SU-DHL-6 (cell line): Measurements from ENCODE around the gene NLGN3.

ENCODE experiments used
- H2AFZ ChIP-seq: fragments of 200-600 bp; sonication (generic); 2 replicates; pipeline ENCODE4 v1.6.1; 2014; ENCODE audit warnings: low read depth, mild to moderate bottlenecking, moderate library complexity, mixed read lengths, antibody characterized with exemption, low read length; ENCODE audit not compliant: severe bottlenecking
- H3F3A ChIP-seq: fragments of 200-600 bp; shearing (Covaris generic); 2 replicates; pipeline ENCODE4 v1.6.0; 2016; ENCODE audit warnings: antibody characterized with exemption, mild to moderate bottlenecking; ENCODE audit not compliant: insufficient read depth
- H3K27ac ChIP-seq: fragments of 200-600 bp; sonication (generic); 2 replicates; pipeline ENCODE4 v1.5.1; 2016; ENCODE audit warnings: low read depth, mild to moderate bottlenecking, low read length, moderate library complexity, mixed read lengths
- H3K27me3 ChIP-seq: fragments of 200-600 bp; sonication (generic), shearing (Covaris generic); 2 replicates; pipeline ENCODE4 v1.6.0; 2014; ENCODE audit warnings: mild to moderate bottlenecking, low read length
- H3K36me3 ChIP-seq: fragments of 200-600 bp; sonication (generic); 2 replicates; pipeline ENCODE4 v1.6.1; 2014; ENCODE audit warnings: mild to moderate bottlenecking, low read length, mixed read lengths
- H3K4me2 ChIP-seq: fragments of 300-600, 200-600 bp; shearing (Covaris generic), sonication (generic); 2 replicates; pipeline ENCODE4 v1.6.0; 2014; ENCODE audit warnings: low read length, low read depth, mild to moderate bottlenecking; ENCODE audit not compliant: poor library complexity, severe bottlenecking
- H3K4me3 ChIP-seq: fragments of 200-600 bp; sonication (generic); 2 replicates; pipeline ENCODE4 v1.5.1; 2014; ENCODE audit warnings: antibody characterized with exemption, low read length, mild to moderate bottlenecking, mixed read lengths; ENCODE audit not compliant: insufficient read depth, poor library complexity, severe bottlenecking
- H3K79me2 ChIP-seq: fragments of 200-600 bp; sonication (generic); 2 replicates; pipeline ENCODE4 v1.6.1; 2014; ENCODE audit warnings: mild to moderate bottlenecking, low read length, moderate library complexity; ENCODE audit not compliant: insufficient read depth
- H3K9ac ChIP-seq: fragments of 200-600 bp; sonication (generic); 2 replicates; pipeline ENCODE4 v1.7.0; 2014; ENCODE audit warnings: mild to moderate bottlenecking, low read length
- H3K9me2 ChIP-seq: fragments of 200-600 bp; sonication (generic); replicated peaks from 2 replicates; pipeline ENCODE4 v1.6.1; 2014; ENCODE audit warnings: low read length; ENCODE audit not compliant: insufficient read depth
- H3K9me3 ChIP-seq: fragments of 200-600 bp; sonication (generic); 2 replicates; pipeline ENCODE4 v1.6.1; 2014; ENCODE audit warnings: low read length, mixed read lengths; ENCODE audit not compliant: insufficient read depth
- H4K20me1 ChIP-seq: fragments of 200-600 bp; sonication (generic); 2 replicates; pipeline ENCODE4 v1.6.1; 2014; ENCODE audit warnings: low read depth, mild to moderate bottlenecking, antibody characterized with exemption, low read length, moderate library complexity, mixed read lengths
- EZH2phosphoT487 ChIP-seq: fragments of 200-600 bp; sonication (generic), shearing (Covaris generic); conservative IDR thresholded peaks from 2 replicates; pipeline ENCODE4 v1.6.1; 2018; ENCODE audit warnings: mild to moderate bottlenecking, antibody characterized with exemption, low read length, moderate library complexity, mixed read lengths
- TF ChIP-seq, protein P1 (sequence below): fragments of 200-600 bp; sonication (generic); IDR thresholded peaks from one replicate; pipeline ENCODE4 v1.5.1; 2017; ENCODE audit warnings: antibody characterized with exemption, mild to moderate bottlenecking, low read length, moderate library complexity; ENCODE audit not compliant: insufficient read depth, poor library complexity, severe bottlenecking

Gene NLGN3

DNA sequence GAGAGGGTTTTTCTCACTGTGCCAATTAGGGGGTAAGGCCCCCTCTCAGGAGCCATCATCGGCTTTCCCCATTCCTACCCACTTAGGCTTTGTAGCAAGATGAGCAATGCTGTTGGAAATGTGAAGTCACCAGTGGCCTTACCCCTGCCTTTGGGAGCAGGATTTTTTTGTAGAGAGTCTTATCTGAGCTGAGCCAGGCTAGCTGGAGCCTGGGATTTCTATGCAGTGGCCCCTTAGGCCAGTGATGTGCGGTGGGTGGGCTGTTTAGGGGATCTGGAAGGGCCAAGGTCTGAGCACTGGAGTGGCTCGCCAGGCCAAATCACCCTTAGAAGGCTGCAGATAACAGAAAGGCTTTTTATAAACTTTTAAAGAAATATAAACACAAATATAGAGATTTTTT is 42.3 kb upstream of the NLGN3 start:
- no peak overlapping the region for H3K4me3 ChIP-seq
- H2AFZ ChIP-seq, result no peak overlapping the region
- H3K9ac ChIP-seq, result no peak overlapping the region
- no peak overlapping the region for H3K27ac ChIP-seq
- no peaks in the 10 kb centered on the region for H3F3A ChIP-seq
- no peaks in the 10 kb centered on the region for H3K36me3 ChIP-seq
- H4K20me1 ChIP-seq, result no peaks in the 10 kb centered on the region
- TF ChIP-seq, protein P1, sequence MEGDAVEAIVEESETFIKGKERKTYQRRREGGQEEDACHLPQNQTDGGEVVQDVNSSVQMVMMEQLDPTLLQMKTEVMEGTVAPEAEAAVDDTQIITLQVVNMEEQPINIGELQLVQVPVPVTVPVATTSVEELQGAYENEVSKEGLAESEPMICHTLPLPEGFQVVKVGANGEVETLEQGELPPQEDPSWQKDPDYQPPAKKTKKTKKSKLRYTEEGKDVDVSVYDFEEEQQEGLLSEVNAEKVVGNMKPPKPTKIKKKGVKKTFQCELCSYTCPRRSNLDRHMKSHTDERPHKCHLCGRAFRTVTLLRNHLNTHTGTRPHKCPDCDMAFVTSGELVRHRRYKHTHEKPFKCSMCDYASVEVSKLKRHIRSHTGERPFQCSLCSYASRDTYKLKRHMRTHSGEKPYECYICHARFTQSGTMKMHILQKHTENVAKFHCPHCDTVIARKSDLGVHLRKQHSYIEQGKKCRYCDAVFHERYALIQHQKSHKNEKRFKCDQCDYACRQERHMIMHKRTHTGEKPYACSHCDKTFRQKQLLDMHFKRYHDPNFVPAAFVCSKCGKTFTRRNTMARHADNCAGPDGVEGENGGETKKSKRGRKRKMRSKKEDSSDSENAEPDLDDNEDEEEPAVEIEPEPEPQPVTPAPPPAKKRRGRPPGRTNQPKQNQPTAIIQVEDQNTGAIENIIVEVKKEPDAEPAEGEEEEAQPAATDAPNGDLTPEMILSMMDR, result no peak
- no peak for TF ChIP-seq EZH2phosphoT487
- H3K9me3 ChIP-seq, result no peaks in the 10 kb centered on the region
- H3K79me2 ChIP-seq, result no peaks in the 10 kb centered on the region
- no peaks in the 10 kb centered on the region for H3K27me3 ChIP-seq
- no peak overlapping the region for H3K4me2 ChIP-seq
- H3K9me2 ChIP-seq, result no peaks in the 10 kb centered on the region

DNA sequence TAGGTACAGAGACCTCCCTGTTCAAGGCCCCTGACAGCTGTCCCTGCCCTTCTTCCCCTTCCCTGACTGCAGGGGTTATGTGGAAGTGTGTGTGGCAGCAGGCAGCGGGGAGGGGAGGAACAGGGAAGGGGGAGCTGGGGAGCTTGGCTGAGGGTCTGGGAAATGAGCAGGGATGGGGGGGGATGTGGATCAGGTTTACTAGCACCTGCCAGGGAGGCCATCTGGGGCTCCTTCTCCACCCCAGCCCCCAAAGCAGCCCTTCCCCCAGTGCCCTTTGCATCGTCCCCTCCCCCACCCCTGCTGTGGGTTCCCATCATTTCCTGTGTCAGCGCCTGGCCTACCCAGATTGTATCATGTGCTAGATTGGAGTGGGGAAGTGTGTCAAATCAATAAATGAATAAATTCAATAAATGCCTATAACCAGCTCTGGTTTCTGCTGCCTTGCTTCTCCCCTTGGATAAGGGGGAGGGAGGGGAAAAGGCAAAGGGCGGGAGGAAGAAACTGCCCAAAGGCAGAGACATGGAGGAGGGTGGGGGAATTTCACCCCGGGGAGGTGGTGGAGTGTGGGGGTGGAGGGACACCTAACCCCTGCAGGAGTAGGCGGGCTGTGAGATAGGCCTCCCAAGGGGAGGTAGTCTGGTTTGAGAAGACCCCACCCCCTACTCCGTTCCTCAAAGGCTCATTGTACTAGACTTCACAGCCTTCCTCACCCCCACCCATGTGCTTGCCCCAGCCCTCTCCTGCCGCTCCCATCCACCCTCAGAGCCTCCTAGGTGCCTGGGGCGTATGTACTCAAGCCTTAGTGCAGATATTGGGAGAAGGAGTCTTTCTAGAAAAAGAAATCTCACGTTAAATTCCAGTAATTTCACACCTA is 41.3 kb upstream of the NLGN3 start:
- Histone ChIP-seq H3K27me3 (no peaks in the 10 kb centered on the region), H3K79me2 (no peaks in the 10 kb centered on the region), H3K9ac (no peak overlapping the region), H3K4me2 (peak overlapping the region; percentile 20), H3K27ac (no peak overlapping the region), H3K4me3 (no peak overlapping the region), H3K36me3 (no peaks in the 10 kb centered on the region), H3F3A (no peaks in the 10 kb centered on the region), H4K20me1 (no peaks in the 10 kb centered on the region), H3K9me2 (no peaks in the 10 kb centered on the region), H3K9me3 (no peaks in the 10 kb centered on the region), H2AFZ (no peak overlapping the region)
- no peak for TF ChIP-seq EZH2phosphoT487
- TF ChIP-seq, protein P1, result no peak

DNA sequence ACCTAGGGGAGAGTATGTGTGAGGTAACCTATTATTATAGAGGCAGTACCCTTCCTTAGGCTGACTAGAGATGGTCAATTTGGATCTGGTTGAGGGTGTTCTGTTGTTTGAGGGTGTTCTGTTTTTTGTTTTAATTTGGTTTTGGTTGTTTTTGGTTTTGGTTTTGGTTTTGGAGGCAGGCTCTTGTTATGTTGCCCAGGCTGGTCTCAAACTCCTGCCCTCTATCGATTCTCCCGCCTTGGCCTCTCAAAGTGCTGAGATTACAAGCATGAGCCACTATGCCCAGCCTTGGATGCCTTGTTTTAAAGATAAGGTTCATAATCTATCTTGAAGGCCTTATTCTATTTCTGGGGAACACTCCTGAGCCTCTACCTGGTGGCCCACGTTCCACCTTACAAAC is 39.0 kb upstream of the NLGN3 start:
- peaks cover 4% of the 10 kb centered on the region; the same call in 1 of the 2 replicates for H3K79me2 ChIP-seq
- H3K4me3 ChIP-seq, result no peak overlapping the region
- no peaks in the 10 kb centered on the region for H4K20me1 ChIP-seq
- no peak overlapping the region for H3K27ac ChIP-seq
- no peak for TF ChIP-seq EZH2phosphoT487
- TF ChIP-seq, protein P1, result no peak
- no peaks in the 10 kb centered on the region for H3K27me3 ChIP-seq
- no peak overlapping the region for H3K4me2 ChIP-seq
- no peaks in the 10 kb centered on the region for H3K9me3 ChIP-seq
- H2AFZ ChIP-seq, result no peak overlapping the region
- no peaks in the 10 kb centered on the region for H3K9me2 ChIP-seq
- H3F3A ChIP-seq, result no peaks in the 10 kb centered on the region
- H3K36me3 ChIP-seq, result no peaks in the 10 kb centered on the region
- H3K9ac ChIP-seq, result no peak overlapping the region
